Ovary (tissue), 3 donors: Measurements from ENCODE around the gene AFF3.

Source experiments
- CTCF ChIP-seq, 3 donors: fragments of 450-650 bp in 2 of 3; fragments of 200-600 bp in 1 of 3; IDR thresholded peaks; one replicate each; pipeline versions ENCODE4 v1.5.1 to v1.8.0; 2016 to 2022; ENCODE audit warnings: antibody characterized with exemption in 3 of 3, mild to moderate bottlenecking in 1 of 3
- EP300 ChIP-seq: sonication (generic); formaldehyde crosslinking; IDR thresholded peaks from one replicate; pipeline ENCODE4 v1.6.1; 2017; ENCODE audit warnings: antibody characterized with exemption
- POLR2A ChIP-seq: fragments of 450-650 bp; IDR thresholded peaks from one replicate; pipeline ENCODE4 v1.6.1; 2017; ENCODE audit warnings: antibody characterized with exemption, mild to moderate bottlenecking, moderate library complexity
- donor health status: DM: no; HTN: no; CAD: no.

GRCh38 chr2:99821572-99821971 is 320.8 kb downstream of the AFF3 start:
- no peak for TF ChIP-seq CTCF (IDR thresholded peaks at IDR 0.05)
- TF ChIP-seq POLR2A: no peak
- no peak for TF ChIP-seq EP300
